GM21619 (cell line): ENCODE results near the gene MTERF4.

Source experiments
- ATAC-seq: cut with Tn5 transposase; IDR thresholded peaks from one replicate; pipeline ENCODE4 v1.9.1; 2021; ENCODE audit not compliant: unreplicated experiment

MTERF4 gene

GRCh38 chr2:241071677-241072111 lies 30.4 kb downstream of the MTERF4 start:
- ATAC-seq = no peak

GRCh38 chr2:241070811-241071676 lies 31.0 kb downstream of the MTERF4 start:
- ATAC-seq = no peak

DNA sequence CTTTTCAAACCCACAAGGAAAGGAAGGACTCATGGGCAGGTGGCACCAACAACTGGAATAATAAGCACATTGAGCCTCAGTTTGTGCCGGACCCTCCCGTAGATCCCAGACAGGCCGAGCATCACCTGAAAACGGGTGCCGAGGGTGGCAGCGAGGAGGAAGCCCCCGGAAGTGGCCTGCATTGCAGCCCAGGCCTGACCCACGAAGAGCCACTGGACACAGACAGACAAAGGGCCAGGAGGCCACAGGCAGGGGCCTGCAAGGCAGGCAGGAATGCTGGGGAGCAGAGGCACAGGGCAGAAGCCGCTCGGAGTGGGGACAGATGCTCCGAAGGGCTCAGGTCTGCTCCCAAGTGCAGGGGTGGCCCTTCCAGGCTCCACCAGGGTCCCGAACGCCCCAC lies 31.7 kb downstream of the MTERF4 start:
- ATAC-seq = no peak

DNA sequence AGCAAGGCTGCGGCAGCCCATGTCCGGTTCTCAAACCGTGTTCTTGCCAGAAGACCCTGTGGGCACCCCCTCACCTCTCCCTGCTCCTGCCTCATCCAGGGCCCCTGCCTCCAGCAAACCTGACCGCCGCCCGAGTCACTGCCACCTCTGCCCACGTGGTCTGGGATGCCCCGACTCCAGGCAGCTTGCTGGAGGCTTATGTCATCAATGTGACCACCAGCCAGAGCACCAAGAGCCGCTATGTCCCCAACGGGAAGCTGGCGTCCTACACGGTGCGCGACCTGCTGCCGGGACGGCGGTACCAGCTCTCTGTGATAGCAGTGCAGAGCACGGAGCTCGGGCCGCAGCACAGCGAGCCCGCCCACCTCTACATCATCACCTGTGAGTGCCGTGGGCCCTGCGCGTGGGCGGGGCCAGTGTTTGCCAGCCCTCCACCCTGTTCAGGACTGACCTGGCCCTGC lies 32.2 kb downstream of the MTERF4 start:
- ATAC-seq = no peak

DNA sequence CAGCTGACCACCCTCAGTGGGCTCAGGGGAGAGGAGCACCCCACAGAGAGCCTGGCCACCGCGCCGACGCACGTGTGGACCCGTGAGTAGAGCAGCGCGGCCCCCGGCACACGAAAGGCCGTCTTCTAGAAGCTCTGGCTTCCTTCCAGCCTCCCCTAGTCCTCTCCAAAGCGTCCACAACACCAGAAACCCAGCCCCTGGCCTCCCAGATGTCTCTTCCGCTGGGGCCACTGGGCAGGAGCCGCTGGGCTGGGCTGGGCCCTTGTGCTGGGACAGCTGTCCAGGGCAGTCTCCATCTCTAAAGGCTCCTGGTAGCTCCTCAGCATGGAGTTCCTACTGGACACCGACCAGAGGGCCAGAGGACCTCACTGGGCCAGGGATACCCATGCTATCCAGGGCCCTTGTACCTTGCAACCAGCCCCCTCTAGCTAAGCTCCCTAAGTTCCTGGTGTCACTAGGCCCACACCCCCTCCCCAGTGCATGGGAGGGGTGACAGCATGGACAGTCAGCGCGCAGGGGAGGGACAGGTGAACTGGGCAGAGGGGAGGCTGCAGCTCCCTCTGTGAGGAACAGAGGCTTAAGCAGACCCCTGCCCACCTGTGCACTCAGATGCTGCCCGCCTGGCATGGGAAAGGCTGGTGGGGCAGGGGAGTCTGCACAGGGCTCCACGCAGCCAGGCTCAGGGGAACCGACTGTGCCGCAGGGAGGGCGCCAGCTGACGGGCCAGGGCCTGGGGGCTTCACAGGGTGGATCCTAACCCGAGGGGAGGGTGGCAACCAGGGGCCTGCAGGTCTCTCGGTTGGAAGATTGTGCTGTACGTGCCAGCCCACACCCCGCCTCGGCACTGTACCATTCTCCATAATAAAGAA lies 32.9 kb downstream of the MTERF4 start:
- ATAC-seq = no peak

DNA sequence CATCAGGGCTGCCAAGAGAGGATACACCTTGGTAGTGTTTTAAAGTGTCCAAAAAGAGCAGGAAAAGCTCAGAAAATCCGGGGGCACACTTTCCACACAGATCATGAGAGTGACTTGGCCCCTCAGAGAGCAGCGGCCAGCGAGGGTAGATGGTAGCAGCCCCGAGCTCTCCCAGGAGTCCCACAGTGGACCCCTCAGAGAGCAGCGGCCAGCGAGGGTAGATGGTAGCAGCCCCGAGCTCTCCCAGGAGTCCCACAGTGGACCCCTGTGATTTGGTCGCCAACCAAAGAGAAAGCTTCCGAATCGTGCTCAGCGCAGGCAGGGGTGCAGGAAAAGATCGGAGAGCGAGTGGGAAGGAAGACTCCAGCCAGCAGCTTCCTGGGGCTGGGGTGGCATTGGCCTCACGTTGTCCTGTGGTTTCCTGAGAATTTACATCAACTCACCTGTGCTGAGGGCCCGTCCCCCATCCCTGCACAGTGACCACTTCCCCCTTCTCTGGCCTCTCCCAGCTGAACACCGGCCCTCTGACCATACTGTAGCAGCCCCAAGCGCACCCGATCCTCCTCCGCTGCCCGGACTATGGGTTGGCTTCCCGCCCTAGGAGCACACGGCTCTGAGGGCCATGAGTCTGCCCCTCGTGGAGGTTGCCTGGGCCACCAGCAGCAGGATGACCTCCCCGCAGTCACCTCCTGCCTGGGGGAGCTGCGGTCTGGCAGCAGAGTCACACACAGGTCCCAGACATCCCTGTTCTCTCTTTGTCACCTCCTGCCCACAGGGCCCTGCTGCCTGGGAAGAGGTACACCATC lies 33.7 kb downstream of the MTERF4 start:
- no peak for ATAC-seq

DNA sequence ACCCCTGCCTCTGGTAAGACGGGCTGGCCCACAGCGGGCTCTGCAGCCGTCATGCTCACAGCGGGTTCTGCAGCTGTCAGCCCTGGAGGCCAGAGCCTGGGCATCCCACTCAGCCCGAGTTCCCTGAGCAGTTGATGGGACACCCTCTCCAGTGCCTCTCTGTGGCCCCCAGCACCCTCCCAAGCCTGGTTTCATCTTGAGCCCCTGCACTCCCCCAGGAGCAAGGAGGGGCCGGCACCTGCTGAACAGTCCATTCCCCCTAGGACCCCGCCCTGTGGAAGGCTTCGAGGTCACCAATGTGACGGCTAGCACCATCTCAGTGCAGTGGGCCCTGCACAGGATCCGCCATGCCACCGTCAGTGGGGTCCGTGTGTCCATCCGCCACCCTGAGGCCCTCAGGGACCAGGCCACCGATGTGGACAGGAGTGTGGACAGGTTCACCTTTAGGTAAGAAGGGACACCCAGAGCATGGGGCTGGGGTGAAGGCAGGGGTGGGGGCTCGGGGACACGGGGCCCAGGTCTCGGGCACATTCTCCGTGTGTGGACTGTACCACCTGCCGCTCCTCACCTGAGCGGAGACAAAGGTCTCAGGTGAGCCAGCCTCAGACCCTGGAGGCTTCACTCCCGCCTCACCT lies 34.5 kb downstream of the MTERF4 start:
- ATAC-seq = no peak

DNA sequence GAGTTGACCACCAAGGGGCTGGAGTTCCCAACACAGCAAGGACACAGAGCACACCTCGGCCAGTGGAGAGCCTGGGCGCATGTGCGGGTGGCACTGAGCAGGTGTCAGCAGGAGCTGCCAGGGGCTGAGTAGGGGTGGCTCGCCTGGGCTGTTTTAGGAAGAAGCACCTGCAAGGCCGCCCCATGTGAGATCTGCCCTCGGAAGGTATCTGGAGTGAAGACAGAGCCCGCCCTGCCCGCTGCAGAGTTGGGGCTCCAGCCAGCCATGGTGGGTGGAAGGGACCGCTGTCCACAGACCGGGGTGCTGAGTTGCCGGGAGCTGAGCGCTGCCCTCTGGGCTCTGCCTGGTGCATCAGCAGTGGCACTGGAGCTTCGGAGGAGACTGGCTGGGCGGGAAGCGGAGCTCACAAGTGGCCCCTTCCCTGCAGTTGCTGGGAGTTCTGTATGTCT lies 35.2 kb downstream of the MTERF4 start:
- no peak for ATAC-seq

- no peak for ATAC-seq
These were observed 35.8 kb downstream of the MTERF4 start for GRCh38 chr2:241066171-241066892.

- ATAC-seq = no peak
These were observed 36.7 kb downstream of the MTERF4 start for GRCh38 chr2:241065355-241065803.

GRCh38 chr2:241064802-241065354 lies 37.2 kb downstream of the MTERF4 start:
- ATAC-seq = no peak

DNA sequence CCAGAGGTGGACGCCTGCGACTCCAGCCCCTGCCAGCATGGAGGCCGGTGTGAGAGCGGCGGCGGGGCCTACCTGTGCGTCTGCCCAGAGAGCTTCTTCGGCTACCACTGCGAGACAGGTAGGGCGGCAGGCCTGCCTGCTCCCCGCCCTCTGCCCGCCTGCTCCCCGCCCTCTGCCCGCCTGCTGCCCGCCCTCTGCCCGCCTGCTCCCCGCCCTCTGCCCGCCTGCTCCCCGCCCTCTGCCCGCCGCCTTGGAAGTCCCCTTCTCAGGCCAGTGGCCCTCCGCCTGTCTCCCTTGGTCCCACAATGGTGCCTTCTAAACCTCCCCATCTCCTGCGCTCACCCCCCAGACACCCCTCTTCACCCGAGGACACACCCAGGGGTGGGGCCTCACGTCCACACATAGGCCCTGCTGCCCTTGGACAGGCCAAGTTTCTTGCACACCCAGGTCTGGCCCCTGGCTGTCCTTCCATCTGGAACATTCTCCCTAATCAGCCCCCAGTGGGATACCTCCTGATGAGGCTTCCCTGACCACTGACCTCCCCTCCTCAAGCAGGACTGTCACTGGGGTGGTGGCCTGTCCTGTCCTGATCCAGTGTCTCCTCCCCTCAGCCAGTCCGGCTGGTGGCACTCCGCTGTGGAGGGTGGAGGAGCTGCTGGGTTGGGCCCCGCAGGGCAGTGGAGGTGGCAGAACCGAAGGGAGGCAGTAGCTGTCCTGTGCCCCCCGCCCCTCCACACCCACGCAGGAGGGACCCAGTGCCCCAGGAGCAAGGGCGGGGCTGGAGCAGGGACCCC lies 37.9 kb downstream of the MTERF4 start:
- no peak for ATAC-seq

GRCh38 chr2:241063587-241063986 lies 38.5 kb downstream of the MTERF4 start:
- no peak for ATAC-seq

DNA sequence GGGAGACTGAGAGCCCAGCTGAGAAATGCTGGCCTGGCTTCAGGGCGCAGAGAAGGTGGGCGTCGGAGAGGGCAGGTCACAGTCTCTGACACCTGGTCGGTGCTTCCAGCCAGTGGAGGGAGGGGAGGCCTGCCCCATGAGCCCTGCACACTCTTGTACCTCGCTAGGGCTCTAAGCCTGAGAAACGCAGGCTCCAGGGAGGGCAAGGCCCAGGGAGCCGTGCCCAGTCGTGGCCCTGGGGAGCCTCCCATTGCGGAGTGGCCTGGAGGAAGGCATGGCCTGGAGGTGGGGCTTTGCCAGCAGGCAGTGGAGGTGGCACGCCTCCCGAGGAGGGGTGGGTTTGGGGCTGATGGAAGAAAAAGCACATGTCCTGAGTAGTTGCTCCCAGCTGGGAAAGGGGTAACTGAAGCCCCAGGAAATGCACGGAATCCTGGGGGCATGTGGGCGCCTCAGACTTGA lies 39.0 kb downstream of the MTERF4 start:
- no peak for ATAC-seq

DNA sequence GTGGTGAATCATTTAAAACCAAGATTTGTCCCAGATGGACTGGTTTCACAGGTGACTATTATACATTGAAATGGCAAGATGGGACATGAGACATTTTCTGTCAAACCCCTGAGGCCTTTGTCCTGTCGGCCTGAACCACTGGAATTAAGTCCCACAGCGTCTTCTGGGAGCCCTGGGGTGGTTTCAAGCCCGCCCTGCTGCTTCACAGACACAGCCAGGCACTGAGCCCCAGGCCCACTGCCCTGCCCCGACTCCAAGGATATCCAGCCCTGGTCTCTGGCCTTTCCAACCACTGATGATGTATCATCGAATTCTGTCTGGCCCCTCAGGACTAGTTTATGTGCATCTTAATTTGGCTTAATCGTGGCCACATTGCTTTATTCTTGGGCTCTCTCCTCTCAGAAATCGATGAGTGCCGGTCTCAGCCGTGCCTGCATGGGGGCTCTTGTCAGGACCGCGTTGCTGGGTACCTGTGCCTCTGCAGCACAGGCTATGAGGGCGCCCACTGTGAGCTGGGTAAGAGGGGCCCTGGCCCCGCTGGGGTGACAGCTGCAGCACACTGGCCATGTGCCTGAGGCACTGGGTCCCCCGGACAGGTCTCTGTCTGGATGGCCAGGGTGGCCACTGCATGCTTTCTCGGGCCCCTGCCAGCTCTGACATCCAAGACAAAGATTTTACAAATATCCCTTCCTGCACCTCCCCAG lies 39.5 kb downstream of the MTERF4 start:
- no peak for ATAC-seq

DNA sequence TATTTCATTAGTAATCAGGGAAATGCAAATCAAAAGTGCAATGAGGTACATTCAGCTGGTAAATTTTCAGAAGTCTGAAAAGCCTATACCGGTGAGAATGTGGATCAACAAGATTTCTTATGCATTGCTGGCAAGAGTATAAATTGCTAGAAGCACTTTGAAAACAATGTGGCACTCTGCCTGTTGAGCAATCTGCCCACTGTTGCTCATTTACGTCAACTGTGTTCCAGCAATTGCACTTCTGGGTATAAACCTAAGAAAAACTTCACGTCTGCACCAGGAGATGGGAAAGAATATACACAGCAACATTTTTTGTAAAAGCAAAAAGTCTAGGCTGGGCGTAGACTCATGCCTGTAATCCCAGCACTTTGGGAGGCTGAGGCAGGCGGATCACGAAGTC lies 40.8 kb downstream of the MTERF4 start:
- ATAC-seq = no peak

DNA sequence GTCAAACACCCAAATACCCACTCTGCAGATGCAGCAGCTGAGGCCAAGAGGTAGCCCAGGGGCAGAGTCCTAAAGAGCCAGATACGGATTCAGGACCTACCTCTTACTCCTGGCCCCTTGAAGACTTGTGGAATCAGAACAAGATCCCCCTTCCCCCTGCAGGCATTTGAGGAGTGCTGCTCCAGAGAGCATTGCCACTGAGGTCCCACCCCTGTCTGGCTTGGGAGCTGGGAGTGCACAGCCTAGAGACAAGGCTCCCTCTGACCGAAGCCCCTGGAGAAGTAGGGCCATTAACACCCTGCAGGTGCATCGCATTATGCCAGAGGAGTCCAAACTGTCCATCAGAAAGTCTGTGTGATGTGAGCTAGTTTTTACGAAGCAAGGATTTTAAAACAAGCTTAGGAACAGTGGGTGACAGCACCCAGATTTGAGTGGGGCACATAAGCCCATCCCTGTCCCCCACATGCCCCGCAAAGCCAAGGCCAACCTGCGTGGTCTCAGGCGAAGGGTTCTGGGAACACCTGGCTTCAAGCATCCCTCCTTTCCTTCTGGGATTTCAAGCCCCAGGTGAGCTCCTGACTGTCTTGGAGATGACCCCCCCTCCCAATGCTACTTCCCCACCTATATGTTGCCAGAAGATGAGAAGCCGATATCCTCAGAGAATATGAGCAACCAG lies 48.4 kb downstream of the MTERF4 start:
- ATAC-seq = no peak
